Measurements from ENCODE around the gene FCRL3.
"Not testable (repeated sequence)": the region's sequence is repeated elsewhere in the genome, so short reads cannot be mapped to it uniquely, and the experiment has no call there.

The FCRL3 gene, protein sequence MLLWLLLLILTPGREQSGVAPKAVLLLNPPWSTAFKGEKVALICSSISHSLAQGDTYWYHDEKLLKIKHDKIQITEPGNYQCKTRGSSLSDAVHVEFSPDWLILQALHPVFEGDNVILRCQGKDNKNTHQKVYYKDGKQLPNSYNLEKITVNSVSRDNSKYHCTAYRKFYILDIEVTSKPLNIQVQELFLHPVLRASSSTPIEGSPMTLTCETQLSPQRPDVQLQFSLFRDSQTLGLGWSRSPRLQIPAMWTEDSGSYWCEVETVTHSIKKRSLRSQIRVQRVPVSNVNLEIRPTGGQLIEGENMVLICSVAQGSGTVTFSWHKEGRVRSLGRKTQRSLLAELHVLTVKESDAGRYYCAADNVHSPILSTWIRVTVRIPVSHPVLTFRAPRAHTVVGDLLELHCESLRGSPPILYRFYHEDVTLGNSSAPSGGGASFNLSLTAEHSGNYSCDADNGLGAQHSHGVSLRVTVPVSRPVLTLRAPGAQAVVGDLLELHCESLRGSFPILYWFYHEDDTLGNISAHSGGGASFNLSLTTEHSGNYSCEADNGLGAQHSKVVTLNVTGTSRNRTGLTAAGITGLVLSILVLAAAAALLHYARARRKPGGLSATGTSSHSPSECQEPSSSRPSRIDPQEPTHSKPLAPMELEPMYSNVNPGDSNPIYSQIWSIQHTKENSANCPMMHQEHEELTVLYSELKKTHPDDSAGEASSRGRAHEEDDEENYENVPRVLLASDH

DNA sequence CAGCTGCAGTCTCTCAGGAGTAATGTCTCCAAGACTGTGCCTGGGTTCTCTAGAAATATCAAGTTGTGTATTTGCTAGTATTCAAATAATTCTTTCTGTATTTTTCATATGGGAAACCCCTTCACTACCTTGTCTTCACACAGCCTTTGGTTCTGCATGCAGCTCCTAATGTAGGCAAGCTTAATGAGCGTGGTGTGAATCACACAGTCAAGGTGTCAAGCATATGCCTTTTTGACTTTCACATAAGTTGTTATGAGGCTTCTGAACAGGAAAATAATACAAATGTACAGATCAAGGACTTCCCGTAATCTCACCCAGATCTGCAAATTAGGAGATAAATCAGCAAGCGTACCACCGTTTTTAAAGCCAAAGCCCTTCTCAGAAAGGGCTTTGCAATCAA lies at the start of gene FCRL3:
Gene FCRL3, minus strand, starts transcription at position 38 of the 400 bp plus-strand sequence. CDS start 280 bp downstream, outside the sequence.
- no peak for DNase-seq (ENCODE audit: low spot score)

DNA sequence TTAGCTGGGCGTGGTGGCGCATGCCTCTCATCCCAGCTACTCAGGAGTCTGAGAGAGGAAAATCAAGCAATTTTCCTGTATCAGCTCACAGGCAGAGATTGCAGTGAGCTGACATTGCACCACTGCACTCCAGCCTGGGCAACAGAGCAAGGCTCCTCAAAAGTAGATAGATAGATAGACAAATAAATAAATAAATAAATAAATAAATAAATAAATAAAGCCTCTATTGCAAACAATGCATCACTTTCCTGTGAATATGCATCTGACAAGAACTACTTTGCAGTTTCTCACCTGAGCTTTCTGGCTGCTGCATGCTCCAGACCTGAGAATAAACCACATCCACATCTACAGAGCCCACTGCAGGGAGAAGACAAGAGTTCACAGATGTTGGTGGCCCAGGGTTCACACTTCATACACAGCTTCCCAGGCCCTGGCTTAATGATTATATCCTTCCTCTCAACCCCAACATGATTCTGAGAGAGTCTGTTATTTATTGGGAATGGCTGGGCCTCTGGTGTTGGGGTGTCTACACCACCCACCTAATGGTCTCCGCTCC lies 47.8 kb upstream of the FCRL3 start:
- no peak for DNase-seq (ENCODE audit: low spot score)

DNA sequence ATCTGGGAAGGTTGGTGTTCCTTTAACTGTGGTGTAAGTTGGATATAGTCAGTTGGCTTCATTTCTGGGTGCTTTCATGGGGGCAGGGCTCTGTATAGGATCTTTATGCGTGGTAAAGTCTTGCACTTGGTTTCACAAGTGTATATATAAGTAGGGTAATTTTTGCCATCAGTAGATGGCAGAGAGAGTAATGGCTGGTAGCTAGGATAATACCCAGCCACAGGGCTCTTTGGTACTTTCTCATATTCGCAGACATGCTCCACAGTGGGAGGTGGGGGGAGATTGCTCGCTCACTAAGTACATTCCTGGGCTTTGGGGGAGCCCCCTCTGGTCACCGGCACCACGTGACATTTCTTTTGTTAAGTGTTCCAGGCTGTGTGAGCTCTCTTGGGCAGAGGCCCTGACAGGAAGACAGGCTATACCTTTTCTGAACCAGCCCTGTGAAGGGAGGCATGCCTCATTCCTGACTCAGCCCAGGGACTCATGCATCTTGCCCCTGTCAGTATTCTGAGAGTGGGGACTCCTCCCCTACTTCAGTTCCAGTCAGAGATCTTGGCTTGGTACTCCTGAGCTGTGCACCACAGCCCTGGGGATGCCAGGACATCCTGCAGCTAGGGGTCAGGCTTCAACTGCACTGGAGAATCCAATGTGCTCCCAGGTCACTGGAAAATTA lies 38.8 kb upstream of the FCRL3 start:
- no peak for DNase-seq (ENCODE audit: low spot score)

DNA sequence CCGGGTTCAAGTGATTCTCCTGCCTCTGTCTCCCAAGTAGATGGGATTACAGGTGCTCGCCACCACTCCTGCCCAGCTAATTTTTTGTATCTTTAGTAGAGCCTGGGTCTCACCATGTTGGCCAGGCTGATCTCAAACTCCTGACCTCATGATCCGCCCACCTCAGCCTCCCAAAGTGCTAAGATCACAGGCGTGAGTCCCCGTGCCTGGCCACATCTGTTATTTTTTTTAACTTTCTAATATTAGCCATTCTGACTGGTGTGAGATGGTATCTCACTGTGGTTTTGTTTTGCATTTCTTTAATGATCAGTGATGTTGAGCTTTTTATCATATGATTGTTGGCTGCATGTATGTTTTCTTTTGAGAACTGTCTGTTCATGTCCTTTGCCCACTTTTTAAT lies 35.4 kb upstream of the FCRL3 start:
- DNase-seq (ENCODE audit: low spot score), result not testable (repeated sequence)

DNA sequence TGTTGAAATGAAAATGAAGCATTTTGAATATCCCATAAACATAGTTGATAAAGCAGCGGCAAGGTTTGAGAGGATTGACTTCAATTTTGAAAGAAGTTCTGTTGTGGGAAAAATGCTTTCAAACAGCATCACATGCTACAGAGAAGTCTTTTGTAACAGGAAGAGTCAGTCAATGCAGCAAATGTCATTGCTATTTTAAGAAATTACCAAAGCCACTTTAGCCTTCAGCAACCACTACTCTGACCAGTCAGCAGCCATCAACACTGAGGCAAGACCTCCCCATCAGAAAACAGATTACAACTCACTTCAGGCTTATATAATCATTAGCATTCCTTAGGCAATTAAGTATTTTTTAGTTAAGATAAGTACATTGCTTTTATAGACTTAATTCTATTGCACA lies 33.8 kb upstream of the FCRL3 start:
- DNase-seq (ENCODE audit: low spot score), result no peak

DNA sequence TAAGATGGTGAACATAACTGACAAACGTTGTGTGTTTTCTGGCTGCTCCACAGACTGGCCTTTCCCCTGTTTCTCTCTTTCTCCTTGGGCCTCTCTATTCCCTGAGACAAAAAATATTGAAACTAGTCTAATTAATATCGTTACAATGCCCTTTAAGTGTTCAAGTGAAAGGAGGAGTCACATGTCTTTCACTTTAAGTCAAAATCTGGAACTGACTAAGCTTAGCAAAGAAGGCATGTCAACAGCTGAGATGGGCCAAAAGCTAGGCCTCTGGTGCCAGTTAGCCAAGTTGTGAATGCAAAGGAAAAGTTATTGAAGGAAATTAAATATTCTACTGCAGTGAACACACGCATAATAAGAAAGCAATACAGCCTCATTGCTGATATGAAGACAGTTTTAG lies 32.2 kb upstream of the FCRL3 start:
- DNase-seq (ENCODE audit: low spot score), result no peak

DNA sequence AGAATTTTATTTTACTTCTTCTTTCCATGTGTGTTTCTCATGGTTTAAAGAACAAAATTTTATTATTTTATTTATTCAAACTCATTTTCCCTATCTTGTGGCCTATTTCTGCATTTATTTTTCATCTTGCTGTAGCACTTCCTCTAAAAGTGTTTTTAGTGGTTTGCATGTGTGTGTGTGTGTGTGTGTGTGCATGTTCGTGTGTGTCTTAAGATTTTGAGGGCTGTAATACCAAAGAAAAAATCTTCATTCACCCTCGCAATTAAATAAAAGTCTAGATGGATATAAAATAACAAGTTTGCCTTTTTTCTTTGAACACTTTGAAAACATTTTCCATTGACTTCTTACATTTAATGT lies 24.6 kb upstream of the FCRL3 start:
- DNase-seq (ENCODE audit: low spot score), result no peak

DNA sequence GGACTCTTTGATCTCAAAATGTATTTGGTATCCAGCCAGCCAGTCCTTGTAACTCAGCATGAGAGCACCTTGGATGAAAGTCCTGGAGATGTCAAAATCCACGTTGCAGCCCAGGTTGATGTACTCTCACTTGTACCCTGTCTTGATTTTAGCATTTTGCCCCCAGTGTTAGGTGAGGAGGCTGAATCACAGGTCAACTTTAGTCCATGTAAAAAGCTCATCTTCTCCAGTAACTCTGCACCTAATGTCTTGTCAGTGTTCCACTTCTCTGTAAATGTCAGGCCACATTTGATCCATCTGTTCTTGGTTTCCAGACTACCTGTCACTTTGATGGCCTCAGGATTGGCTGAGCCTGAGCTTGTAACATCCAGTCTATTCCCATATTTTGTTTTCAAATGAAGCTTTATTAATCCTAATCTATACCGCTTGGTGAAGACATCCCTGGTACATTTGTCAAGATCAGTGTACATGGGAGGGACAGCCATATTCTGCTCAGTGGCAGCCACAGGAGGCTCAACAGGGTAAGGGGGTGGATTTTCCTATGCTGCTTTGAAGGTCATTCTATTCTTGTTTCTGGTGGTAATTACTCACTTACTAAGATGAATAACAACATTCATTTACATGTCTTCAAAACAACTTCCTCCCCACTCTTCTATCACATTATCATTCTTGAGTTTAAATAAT lies 24.1 kb upstream of the FCRL3 start:
- no peak for DNase-seq (ENCODE audit: low spot score)

DNA sequence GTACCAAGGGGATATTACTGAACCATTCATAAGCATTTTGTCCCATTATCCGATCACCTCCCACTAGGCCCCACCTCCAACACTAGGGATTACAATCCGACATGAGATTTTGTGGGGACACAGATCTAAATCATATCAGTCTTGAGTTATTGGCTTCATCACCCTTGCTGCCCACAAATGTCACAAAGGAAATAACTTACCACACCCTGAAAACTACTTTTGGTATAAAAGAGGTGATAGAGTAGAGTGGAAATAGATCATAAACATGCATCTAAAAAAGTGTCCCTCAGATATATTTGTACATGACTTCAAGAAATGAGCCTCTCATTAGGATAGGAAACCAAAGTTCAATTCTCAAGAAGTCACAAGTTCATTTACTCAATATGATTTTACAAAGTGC lies 22.6 kb upstream of the FCRL3 start:
- DNase-seq (ENCODE audit: low spot score), result no peak

DNA sequence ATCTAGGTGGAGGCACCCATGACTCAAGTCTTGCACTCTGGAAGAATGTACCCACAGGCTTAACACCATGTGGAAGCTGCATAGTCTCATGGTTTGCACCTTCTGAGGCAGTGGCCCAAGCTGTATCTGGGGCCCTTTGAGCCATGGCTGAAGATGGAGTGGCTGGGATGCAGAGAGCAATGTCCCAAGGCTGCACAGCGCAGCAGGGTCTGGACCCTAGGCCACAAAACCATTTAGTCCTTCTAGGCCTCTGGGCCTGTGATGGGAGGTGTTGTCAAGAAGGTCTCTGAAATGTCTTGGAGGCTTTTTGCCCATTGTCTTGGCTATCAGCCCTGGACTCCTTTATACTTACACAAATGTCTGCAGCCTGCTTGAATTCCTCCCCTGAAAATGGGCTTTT lies 21.4 kb upstream of the FCRL3 start:
- DNase-seq (ENCODE audit: low spot score), result no peak

DNA sequence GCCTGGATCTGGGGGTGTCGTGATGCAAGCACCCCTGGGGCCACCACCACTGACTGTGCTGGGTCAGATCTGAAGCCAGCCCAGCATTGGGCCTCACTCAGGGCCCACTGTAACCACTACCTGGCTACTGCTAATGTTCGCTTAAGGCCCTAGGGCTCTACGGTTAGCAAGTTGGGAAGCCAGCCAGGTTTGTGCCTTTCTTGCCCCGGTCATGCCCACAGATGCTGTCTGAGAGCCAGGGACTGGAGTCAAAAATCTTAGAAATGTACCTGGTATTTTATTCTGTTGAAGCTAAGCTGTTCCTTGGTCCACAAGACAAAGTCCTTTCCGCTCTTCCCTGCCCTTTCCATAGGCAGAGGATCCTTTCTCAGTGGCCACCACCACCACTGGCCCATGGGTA lies 15.2 kb upstream of the FCRL3 start:
- no peak for DNase-seq (ENCODE audit: low spot score)

DNA sequence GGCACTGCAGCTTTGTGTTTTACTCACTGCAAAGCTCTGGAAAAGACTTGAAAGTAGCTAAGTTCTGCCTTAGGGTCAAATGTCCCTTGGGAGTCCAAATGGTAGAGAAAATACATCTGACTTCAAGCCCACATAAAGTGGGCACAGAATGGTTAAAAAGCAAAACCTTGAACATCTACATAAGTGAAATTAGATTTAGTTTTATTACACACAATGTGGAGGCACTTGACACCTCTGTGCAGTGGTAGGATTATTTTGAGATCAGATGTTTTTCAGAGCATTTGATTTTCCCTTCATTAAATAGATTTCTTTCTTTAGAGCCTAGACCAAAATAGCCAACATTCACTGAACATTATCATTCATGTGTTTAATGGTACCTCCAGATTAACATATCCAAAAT lies 11.2 kb upstream of the FCRL3 start:
- DNase-seq (ENCODE audit: low spot score), result no peak

DNA sequence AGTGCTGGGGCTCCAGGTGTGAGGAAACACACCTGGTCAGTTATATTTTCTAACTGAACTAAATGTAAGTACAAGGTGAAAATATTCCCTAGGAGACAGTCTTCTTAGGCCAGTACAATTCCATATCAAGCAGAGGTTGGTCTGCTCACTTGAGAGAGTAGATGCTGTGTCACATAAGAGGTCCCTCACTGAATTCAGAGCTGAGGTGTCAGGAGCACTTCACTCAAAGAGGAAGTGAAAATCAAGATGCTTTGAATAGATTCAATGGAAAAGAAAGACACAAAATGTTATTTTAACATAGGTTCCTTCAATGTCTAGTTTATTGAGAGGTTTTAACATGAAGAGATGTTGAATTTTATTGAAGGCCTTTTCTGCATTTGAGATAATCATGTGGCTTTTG lies 4.3 kb upstream of the FCRL3 start:
- no peak for DNase-seq (ENCODE audit: low spot score)

DNA sequence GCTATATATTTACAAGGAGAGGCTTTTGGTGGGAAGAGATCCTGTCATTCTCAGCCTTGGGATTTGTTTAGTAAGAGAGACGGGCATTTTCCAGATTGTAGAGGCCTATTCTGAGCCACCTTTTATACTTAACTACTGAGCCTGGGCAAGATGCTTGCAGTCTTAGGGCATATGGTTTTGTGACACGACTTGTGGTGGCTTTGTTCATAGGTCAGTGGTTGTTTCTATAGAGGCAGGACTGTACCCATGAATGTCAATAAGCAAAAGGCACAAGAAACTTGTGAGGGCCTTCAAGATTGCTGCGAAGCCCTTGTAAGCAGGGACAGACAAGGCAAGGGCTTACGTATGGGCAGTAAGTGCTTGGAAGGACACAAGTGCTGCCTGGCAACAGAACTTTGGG lies 3.4 kb upstream of the FCRL3 start:
- no peak for DNase-seq (ENCODE audit: low spot score)

DNA sequence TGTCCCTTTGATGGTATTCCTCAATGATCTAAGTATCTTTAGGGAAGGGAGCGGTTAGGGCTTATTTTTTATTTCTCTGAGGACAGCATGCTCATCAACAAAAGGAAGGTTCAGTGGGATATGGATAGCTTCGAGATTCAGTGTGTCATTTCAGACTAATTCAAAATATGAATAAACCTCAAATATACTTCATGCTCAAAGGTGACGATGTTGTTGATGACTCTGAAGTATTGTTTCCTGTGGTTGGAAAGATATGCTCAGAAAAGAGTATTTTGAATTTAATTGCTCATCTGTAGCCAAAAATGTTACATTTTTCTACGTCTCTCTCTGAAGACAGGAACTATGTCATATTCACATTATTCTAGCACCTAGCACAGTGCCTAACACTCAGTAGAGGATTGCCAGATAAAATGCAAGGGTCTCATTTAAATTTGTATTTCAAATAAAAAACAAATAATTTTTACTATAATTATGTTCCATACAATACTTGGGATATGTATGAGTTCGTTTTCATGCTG lies 1.8 kb upstream of the FCRL3 start:
- no peak for DNase-seq (ENCODE audit: low spot score)

DNA sequence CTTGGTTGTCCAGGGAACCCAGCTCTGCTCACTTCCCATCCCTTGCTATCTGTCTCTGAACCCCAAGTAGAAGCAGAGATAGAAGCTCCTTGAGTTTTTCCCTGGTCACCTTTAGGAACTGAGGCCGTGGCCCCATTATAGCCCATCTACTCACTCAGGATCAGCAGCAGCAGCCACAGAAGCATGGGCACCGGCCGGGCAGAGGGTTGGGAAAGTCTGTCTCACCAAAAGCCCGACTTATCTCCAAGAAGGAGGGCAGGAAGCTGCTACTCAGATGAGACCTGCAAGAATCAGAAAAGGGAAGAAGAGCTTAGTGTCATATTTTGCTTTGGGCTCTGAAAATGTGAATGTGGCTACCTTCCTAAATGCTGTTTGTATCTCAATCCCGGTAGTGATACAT lies 264 bp downstream of the FCRL3 start:
- no peak for DNase-seq (ENCODE audit: low spot score)

DNA sequence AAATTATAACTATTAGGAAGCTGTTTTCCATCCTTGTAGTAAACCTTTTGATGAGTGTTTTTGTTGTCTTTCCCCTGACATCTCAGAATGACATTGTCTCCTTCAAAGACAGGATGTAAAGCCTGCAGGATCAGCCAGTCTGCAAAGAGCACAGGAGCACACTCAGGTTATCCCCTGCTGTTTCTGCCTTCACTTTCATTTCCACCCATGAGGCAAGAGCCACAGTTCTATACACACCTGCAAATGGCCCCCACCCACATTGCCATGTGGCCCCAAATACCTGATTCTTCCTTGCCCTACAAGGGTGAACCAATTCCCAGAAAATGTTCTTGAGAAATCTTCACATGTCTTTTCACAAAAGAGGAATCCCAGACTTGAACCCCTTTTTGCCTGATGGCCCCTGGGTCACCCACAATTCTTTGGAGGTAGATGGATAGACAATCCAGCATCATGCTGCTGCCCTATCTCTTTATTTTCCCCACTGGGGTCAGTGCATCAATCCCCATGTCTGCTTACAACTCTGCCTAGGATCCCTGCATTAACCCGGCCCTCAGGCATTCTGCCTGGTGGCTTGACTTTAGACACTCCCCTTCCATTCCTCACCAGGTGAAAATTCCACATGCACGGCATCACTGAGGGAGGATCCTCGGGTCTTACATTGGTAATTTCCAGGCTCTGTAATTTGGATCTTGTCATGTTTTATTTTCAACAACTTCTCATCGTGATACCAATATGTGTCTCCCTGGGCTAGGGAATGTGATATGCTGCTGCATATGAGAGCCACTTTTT lies 2.6 kb downstream of the FCRL3 start:
- DNase-seq (ENCODE audit: low spot score), result no peak

DNA sequence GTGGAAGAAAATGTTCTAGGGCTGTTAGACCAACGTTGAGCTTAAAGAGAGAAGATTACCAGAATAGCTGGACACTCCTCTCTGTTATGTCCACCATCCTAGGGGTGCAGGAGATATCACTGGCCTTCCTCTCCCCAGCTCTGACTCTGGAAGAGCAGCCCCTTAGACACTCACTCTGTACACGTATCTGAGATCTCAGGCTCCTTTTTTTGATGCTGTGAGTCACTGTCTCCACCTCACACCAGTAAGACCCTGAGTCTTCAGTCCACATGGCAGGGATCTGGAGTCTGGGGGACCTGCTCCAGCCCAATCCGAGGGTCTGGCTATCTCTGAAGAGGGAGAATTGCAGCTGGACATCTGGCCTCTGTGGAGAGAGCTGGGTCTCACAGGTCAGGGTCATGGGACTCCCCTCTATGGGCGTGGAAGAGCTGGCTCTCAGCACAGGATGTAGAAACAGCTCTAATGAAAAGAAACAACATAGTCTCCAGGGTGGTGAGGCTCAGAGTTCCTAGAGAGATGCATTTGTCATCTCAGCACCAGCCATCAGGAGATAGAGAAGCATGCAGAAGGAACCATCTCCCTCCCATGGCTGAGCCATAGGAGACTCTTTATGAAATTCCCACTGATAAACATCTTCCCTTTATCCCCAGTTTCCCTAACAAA lies 3.5 kb downstream of the FCRL3 start:
- DNase-seq (ENCODE audit: low spot score), result no peak

DNA sequence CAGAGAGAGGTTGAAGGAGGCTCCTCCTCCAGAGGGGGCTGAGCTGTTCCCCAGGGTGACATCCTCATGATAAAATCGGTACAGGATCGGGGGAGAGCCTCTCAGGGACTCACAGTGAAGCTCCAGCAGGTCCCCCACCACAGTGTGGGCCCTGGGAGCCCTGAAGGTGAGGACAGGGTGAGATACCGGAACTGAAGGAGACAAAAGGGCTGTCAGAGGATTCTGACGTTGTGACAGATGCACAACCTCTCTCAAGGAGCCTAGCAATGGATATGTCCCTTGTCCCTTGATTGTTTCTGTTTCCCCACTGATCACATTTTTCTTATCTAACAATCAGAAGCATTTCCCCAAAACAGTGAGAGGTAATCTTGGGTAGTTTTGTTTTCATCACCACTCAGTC lies 5.2 kb downstream of the FCRL3 start:
- DNase-seq (ENCODE audit: low spot score), result no peak

DNA sequence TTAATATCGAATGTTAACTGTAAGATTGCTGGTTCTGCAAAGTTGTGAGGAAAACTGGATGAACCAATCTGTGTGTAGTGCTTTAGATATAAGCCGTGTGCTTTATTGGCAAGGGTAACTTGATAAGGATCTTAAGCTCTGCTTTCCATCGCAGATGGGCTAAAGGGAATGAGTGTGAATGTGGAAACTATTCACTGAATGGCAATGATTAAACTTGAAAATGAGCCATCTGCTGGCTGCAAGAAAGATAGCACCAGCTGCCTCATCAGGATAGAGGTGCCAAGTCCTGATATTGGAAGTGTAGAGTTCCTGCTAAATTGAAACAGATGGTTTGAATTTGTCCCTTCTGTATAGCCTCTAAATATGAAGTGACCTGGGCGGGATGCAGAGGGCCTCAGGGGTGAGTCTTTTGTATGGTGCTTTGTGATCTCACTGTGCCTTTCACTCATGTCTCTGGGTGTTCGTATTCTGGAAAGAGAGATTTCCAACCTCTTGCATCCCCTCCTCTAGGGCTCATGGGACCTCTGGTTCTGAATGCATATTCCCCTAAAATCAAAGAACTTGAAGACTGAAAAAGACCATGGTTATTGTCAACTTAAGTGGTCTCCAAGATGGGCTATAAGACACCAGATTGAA lies 9.2 kb downstream of the FCRL3 start:
- no peak for DNase-seq (ENCODE audit: low spot score)

Data from left forelimb (tissue), 1 donor.